Endothelial cell of umbilical vein (primary cell): Measurements from ENCODE around the gene BAG5. TPM values are rescaled to one million over a fixed set of nuclear protein-coding genes. Genes with fewer than 3 reads are reported as not detected.

Experiments used
- BruUV-seq: library from RNA; stranded (reverse); fragments of 400-500 nt; replicated peaks from 2 replicates; lab custom pipeline; 2021; lab: Mats Ljungman, UMichigan
- CTCF ChIA-PET: fragments of 300-600, 350-600 bp; sonication (Branson Sonifier 250); formaldehyde crosslinking; loops from one replicate; lab custom pipeline; 2021; ENCODE audit warnings: antibody characterized with exemption, inconsistent platforms; lab: Charles Lee
- POLR2A ChIA-PET: fragments of 300-600, 350-600 bp; sonication (Branson Sonifier 250); formaldehyde crosslinking; loops from one replicate; lab custom pipeline; 2021; ENCODE audit warnings: antibody characterized with exemption, inconsistent platforms; lab: Charles Lee
- DNase-seq: peaks from one replicate; pipeline ENCODE4 v3.0.0-alpha.2; 2011; ENCODE audit warnings: low read depth, low spot score
- FAIRE-seq: peaks from 2 replicates; lab custom pipeline; 2011; peaks lifted over from hg19 to GRCh38; lab: Jason Lieb, UNC
- H2AFZ ChIP-seq: 2 replicates; pipeline ENCODE4 v1.6.0; 2012; ENCODE audit warnings: low read depth, low read length, control low read depth, inconsistent platforms
- H3K27ac ChIP-seq: 2 replicates; pipeline ENCODE4 v1.5.1; 2011; ENCODE audit warnings: low read depth, mild to moderate bottlenecking, control low read depth, low read length, moderate library complexity; ENCODE audit not compliant: insufficient read depth
- H3K27me3 ChIP-seq, 2 experiments: 2 replicates each; pipeline versions ENCODE4 v1.6.0 to v1.6.1; 2011; ENCODE audit warnings: low read length in 2 of 2, mixed read lengths in 1 of 2; ENCODE audit not compliant: control insufficient read depth in 2 of 2, insufficient read depth in 2 of 2
- H3K36me3 ChIP-seq, 2 experiments: 2 replicates in 1 of 2; 3 replicates in 1 of 2; pipeline ENCODE4 v1.5.1; 2011; ENCODE audit warnings: low read length in 2 of 2, mild to moderate bottlenecking in 1 of 2, moderate library complexity in 1 of 2; ENCODE audit not compliant: control insufficient read depth in 2 of 2, insufficient read depth in 2 of 2; ENCODE audit errors: extremely low read depth in 1 of 2
- H3K4me1 ChIP-seq: 3 replicates; pipeline ENCODE4 v1.5.1; 2011; ENCODE audit warnings: mild to moderate bottlenecking, low read length; ENCODE audit not compliant: control insufficient read depth, insufficient read depth; ENCODE audit errors: extremely low read depth
- H3K4me2 ChIP-seq: 2 replicates; pipeline ENCODE4 v1.6.1; 2011; ENCODE audit warnings: low read length, control low read depth, mixed read lengths; ENCODE audit not compliant: insufficient read depth
- H3K4me3 ChIP-seq, 3 experiments: fragments of 200-600 bp in 1 of 3; sonication (generic), shearing (Covaris generic) in 1 of 3; replicated peaks in 1 of 3; 2 replicates each; pipeline ENCODE4 v1.5.1; 2011 to 2016; ENCODE audit warnings: control low read depth in 3 of 3, low read length in 3 of 3, mild to moderate bottlenecking in 2 of 3, inconsistent platforms in 1 of 3, low read depth in 1 of 3, moderate library complexity in 1 of 3; ENCODE audit not compliant: insufficient read depth in 1 of 3
- H3K79me2 ChIP-seq: 2 replicates; pipeline ENCODE4 v1.6.0; 2012; ENCODE audit warnings: low read length, inconsistent platforms; ENCODE audit not compliant: control insufficient read depth, insufficient read depth
- H3K9ac ChIP-seq: replicated peaks from 2 replicates; pipeline ENCODE3; 2011; ENCODE audit warnings: low read length, control low read depth; ENCODE audit not compliant: insufficient read depth; ENCODE audit errors: extremely low read depth
- H3K9me1 ChIP-seq: replicated peaks from 3 replicates; pipeline ENCODE4 v1.6.0; 2011; ENCODE audit warnings: mild to moderate bottlenecking, low read length; ENCODE audit not compliant: control insufficient read depth, insufficient read depth; ENCODE audit errors: extremely low read depth
- H3K9me3 ChIP-seq: replicated peaks from 2 replicates; pipeline ENCODE4 v1.5.1; 2012; ENCODE audit warnings: low read length, inconsistent platforms; ENCODE audit not compliant: control insufficient read depth, insufficient read depth
- H4K20me1 ChIP-seq: replicated peaks from 2 replicates; pipeline ENCODE3; 2011; ENCODE audit warnings: mild to moderate bottlenecking, low read length; ENCODE audit not compliant: control insufficient read depth, insufficient read depth; ENCODE audit errors: extremely low read depth
- CTCF ChIP-seq, 2 donors: IDR thresholded peaks; 1 replicate in 1 of 2; 2 replicates in 1 of 2; pipeline ENCODE4 v1.5.1; 2011; ENCODE audit warnings: low read length in 2 of 2, mild to moderate bottlenecking in 2 of 2, moderate library complexity in 2 of 2, control low read depth in 1 of 2, inconsistent platforms in 1 of 2, low read depth in 1 of 2; ENCODE audit not compliant: insufficient read depth in 1 of 2; ENCODE audit errors: extremely low read depth in 1 of 2
- EZH2 ChIP-seq: IDR thresholded peaks from 2 replicates; pipeline ENCODE4 v1.6.1; 2012; ENCODE audit warnings: borderline replicate concordance, low read depth, mild to moderate bottlenecking, moderate library complexity, low read length, inconsistent platforms; ENCODE audit not compliant: severe bottlenecking
- FOS ChIP-seq: IDR thresholded peaks from 2 replicates; pipeline ENCODE4 v1.6.1; 2011; ENCODE audit warnings: mild to moderate bottlenecking, low read length, moderate library complexity, borderline replicate concordance; ENCODE audit not compliant: insufficient read depth
- GATA2 ChIP-seq: IDR thresholded peaks from 2 replicates; pipeline ENCODE4 v1.7.0; 2011; ENCODE audit warnings: low read depth, mild to moderate bottlenecking, moderate library complexity, mixed read lengths, low read length; ENCODE audit not compliant: insufficient read length, insufficient read depth
- JUN ChIP-seq: IDR thresholded peaks from 2 replicates; pipeline ENCODE4 v1.6.1; 2011; ENCODE audit warnings: borderline replicate concordance, low read depth; ENCODE audit not compliant: insufficient read length, insufficient read depth
- MAX ChIP-seq: IDR thresholded peaks from 2 replicates; pipeline ENCODE4 v1.6.1; 2011; ENCODE audit not compliant: insufficient read depth, insufficient read length
- MYC ChIP-seq: IDR thresholded peaks from one replicate; pipeline ENCODE4 v1.6.1; 2011; ENCODE audit warnings: mild to moderate bottlenecking, low read depth, low read length
- POLR2A ChIP-seq: IDR thresholded peaks from 2 replicates; pipeline ENCODE4 v1.6.1; 2012; ENCODE audit warnings: low read depth, mild to moderate bottlenecking, control low read depth, low read length
- POLR2AphosphoS5 ChIP-seq: IDR thresholded peaks from 2 replicates; pipeline ENCODE4 v1.6.1; 2012; ENCODE audit warnings: low read depth, mild to moderate bottlenecking, control low read depth, low read length, moderate library complexity; ENCODE audit not compliant: insufficient read depth
- dilution Hi-C: fragments of 300-500 bp; cut with MboI; formaldehyde crosslinking; loops from one replicate; pipeline ENCODE4 v1.15.0; 2019; ENCODE audit warnings: low sequenced_read_pairs; ENCODE audit not compliant: extremely low pct_ligation_motif_present
- intact Hi-C: fragments of 100-400 bp; cut with micrococcal nuclease; formaldehyde crosslinking; loops from one replicate; pipeline ENCODE4 v1.10.0; 2022
- polyA plus RNA-seq, 4 experiments: library from polyadenylated mRNA; depleted of rRNA in 3 of 4; stranded (reverse) in 3 of 4; unstranded in 1 of 4; fragments of >200 nt; gene quantifications; 2 replicates each; pipeline versions ENCODE4 v1.2.1 to v1.2.3, GENCODE V29; 2011 to 2012; ENCODE audit warnings: missing spikeins in 1 of 4
- total RNA-seq: library from RNA; stranded (reverse); gene quantifications from 2 replicates; pipeline ENCODE4 v1.2.3, GENCODE V29; 2021

The BAG5 gene
- total and polyA plus RNA-seq, 2 donors (not counting 3 experiments of a cell fraction or from before 2014, with no cell fraction given) = 6.3 to 32.5 TPM

GRCh38 chr14:103521438-103521950 is 41.0 kb downstream of the BAG5 start:
- H3K9me1 ChIP-seq = no peaks in the 10 kb centered on the region
- peaks cover 14% of the 10 kb centered on the region for H3K4me1 ChIP-seq
- no peak overlapping the region for H3K27ac ChIP-seq
- peak overlapping the region; percentile 27 for H2AFZ ChIP-seq
- dilution Hi-C loops = no loop called here
- H3K36me3 ChIP-seq = no peaks in the 10 kb centered on the region
- BruUV-seq = no TSS peak
- POLR2A ChIA-PET = no interaction called here
- H3K9ac ChIP-seq = no peak overlapping the region
- no peak overlapping the region for H3K4me2 ChIP-seq
- CTCF ChIA-PET = interaction anchor here (1.1 to 8.0 kb wide), 5 partner anchors 10 to 25 kb away, joined by 3 to 209 read pairs (median 4); no protein-coding TSS in a partner anchor
- FAIRE-seq (no peak), DNase-seq (no peak)
- H3K79me2 ChIP-seq = no peaks in the 10 kb centered on the region
- peak; percentile 76 for TF ChIP-seq EZH2
- TF ChIP-seq POLR2A = no peak
- no peak for TF ChIP-seq JUN
- no peaks in the 10 kb centered on the region for H3K9me3 ChIP-seq
- peak overlapping the region in 1 of 3 experiments; percentile 35 for H3K4me3 ChIP-seq
- peaks cover 19 to 34% of the 10 kb centered on the region in 2 experiments for H3K27me3 ChIP-seq
- H4K20me1 ChIP-seq = no peaks in the 10 kb centered on the region
- intact Hi-C loops = no loop called here

- ChIA-PET POLR2A (no interaction called here), CTCF (interaction anchor here (1.1 to 8.0 kb wide), 5 partner anchors 10 to 26 kb away, joined by 3 to 209 read pairs (median 4); no protein-coding TSS in a partner anchor)
- DNase-seq (peak; percentile 49), FAIRE-seq (no peak)
- TF ChIP-seq JUN = no peak
- TF ChIP-seq CTCF (IDR thresholded peaks at IDR 0.05; ENCODE audit: extremely low read depth in 1 of 2, insufficient read depth in 1 of 2, low read depth in 1 of 2, low read length in 2 of 2) = peak; percentile 36 to 70
- peak; percentile 54 for TF ChIP-seq EZH2
- TF ChIP-seq MAX = no peak
- no peak for TF ChIP-seq POLR2A
- no peak for TF ChIP-seq POLR2AphosphoS5
- TF ChIP-seq FOS = no peak
- no peak for TF ChIP-seq GATA2
- no peak for TF ChIP-seq MYC
- intact Hi-C loops (no loop called here), dilution Hi-C loops (no loop called here)
- Histone ChIP-seq H3K36me3 (no peaks in the 10 kb centered on the region), H3K4me1 (peaks cover 14% of the 10 kb centered on the region), H3K27me3 (peaks cover 19 to 34% of the 10 kb centered on the region in 2 experiments), H4K20me1 (no peaks in the 10 kb centered on the region), H3K79me2 (no peaks in the 10 kb centered on the region), H3K9me1 (no peaks in the 10 kb centered on the region), H3K9me3 (no peaks in the 10 kb centered on the region), H3K27ac (no peak overlapping the region), H3K9ac (no peak overlapping the region), H3K4me2 (peak overlapping the region; percentile 32), H2AFZ (peak overlapping the region; percentile 27), H3K4me3 (peak overlapping the region in 1 of 3 experiments; percentile 35)
- BruUV-seq = no TSS peak
Observed at GRCh38 chr14:103520657-103521437, 41.6 kb downstream of the BAG5 start.
